ENCODE measurements around the gene TERT. TPM values are rescaled to one million over a fixed set of nuclear protein-coding genes. Genes with fewer than 3 reads are reported as not detected.

The TERT gene
- total and polyA plus RNA-seq, 2 of the 4 experiments (the other 2 are of a cell fraction) = not detected

- intact Hi-C loops (cut with micrococcal nuclease) = no loop called here
- no peak overlapping the region for H3K4ac ChIP-seq (ENCODE audit: low read depth, low read length)
- H2AK9ac ChIP-seq (replicated peaks; ENCODE audit: low read depth, low read length, poor library complexity) = no peak overlapping the region
- in situ Hi-C loops (cut with MboI; ENCODE audit: low sequenced_read_pairs) = no loop called here
- no peak overlapping the region for H2BK15ac ChIP-seq (ENCODE audit: low read depth, low read length)
- no peak overlapping the region for H4K8ac ChIP-seq (ENCODE audit: low read depth in 2 of 2, low read length in 2 of 2)
- WGBS, 2 experiments (ENCODE audit: extremely low coverage in 2 of 2, insufficient read length in 1 of 2) = 86% methylated on average over 2 of the region's 12 CpGs; no CpG with 5 or more reads in 1 of the 2 experiments
- no peaks in the 10 kb centered on the region for H3K9me1 ChIP-seq (ENCODE audit: insufficient read depth, low read length)
- H4K5ac ChIP-seq (ENCODE audit: low read depth, low read length) = no peak overlapping the region
- no peaks in the 10 kb centered on the region for H3K4me1 ChIP-seq (ENCODE audit: control insufficient read depth, insufficient read depth, low read length)
- dilution Hi-C loops (cut with HindIII; ENCODE audit: low sequenced_read_pairs, unreplicated experiment) = no loop called here
- H3K36me3 ChIP-seq (ENCODE audit: control insufficient read depth, insufficient read depth, low read length) = peaks cover 69% of the 10 kb centered on the region
- H2AK5ac ChIP-seq (ENCODE audit: low read depth, low read length) = no peak overlapping the region
- no peak overlapping the region for H4K91ac ChIP-seq (ENCODE audit: insufficient read depth, low read depth, low read length)
- BruUV-seq (replicated peaks) = no TSS peak
- H3K9me3 ChIP-seq (ENCODE audit: control insufficient read depth, insufficient read depth, low read length) = no peaks in the 10 kb centered on the region
- H2BK120ac ChIP-seq (ENCODE audit: low read depth, low read length) = no peak overlapping the region
- H3K27me3 ChIP-seq (ENCODE audit: control insufficient read depth, insufficient read depth, low read length) = no peaks in the 10 kb centered on the region
- POLR2A ChIA-PET (ENCODE audit: unreplicated experiment) = no interaction called here
- CTCF ChIA-PET = interaction anchor here (0.6 kb wide), 1 partner anchor 192 kb away, joined by 3 read pairs; no protein-coding TSS in a partner anchor
- H3K23ac ChIP-seq (ENCODE audit: low read depth, low read length) = no peak overlapping the region
- H4K20me1 ChIP-seq (ENCODE audit: insufficient read depth, low read length) = peaks cover 6% of the 10 kb centered on the region; the same call in 1 of the 2 replicates
- TF ChIP-seq RCOR1 (IDR thresholded peaks at IDR 0.05; ENCODE audit: insufficient replicate concordance, low read length) (no peak), BHLHE40 (IDR thresholded peaks at IDR 0.05; ENCODE audit: low read depth, low read length) (no peak), MAFK (IDR thresholded peaks at IDR 0.05; ENCODE audit: low read depth, low read length) (no peak), CEBPB (IDR thresholded peaks at IDR 0.05; ENCODE audit: low read depth, low read length) (no peak), RFX5 (IDR thresholded peaks at IDR 0.05; ENCODE audit: low read depth, low read length) (no peak), RAD21 (IDR thresholded peaks at IDR 0.05; ENCODE audit: low read length) (no peak)
- H3K4me3 ChIP-seq (ENCODE audit: insufficient read depth, low read depth, low read length) = no peak overlapping the region
- H2BK5ac ChIP-seq (ENCODE audit: low read depth, low read length, poor library complexity, severe bottlenecking) = no peak overlapping the region
- H3K14ac ChIP-seq (replicated peaks; ENCODE audit: low read depth, low read length) = no peak overlapping the region
- no peak overlapping the region for H3K18ac ChIP-seq (ENCODE audit: low read depth, low read length)
- no peak overlapping the region for H3K27ac ChIP-seq (ENCODE audit: insufficient read depth, low read length)
- no peak overlapping the region for H3K9ac ChIP-seq (ENCODE audit: low read depth, low read length)
- DNase-seq = no peak
- no peak for ATAC-seq (ENCODE audit: low read depth)
- H2BK20ac ChIP-seq (ENCODE audit: low read depth, low read length) = no peak overlapping the region
- peaks cover 8 to 10% of the 10 kb centered on the region in 2 experiments; a peak in 3 of 4 replicates for H3K79me1 ChIP-seq (ENCODE audit: low read depth in 1 of 2, low read length in 2 of 2)
- H3K4me2 ChIP-seq (ENCODE audit: low read depth, low read length) = no peak overlapping the region
- H2AFZ ChIP-seq (replicated peaks; ENCODE audit: low read length, poor library complexity) = no peak overlapping the region
- no peak overlapping the region for H3K56ac ChIP-seq (ENCODE audit: extremely low read depth, insufficient read depth, low read length)
Observed at GRCh38 chr5:1338196-1338490, 43.3 kb upstream of the TERT start.
